MM.1S (cell line): ENCODE results near the gene PORCN.

Experiments used
- DNase-seq: peaks from one replicate; pipeline ENCODE4 v3.0.0-alpha.2; 2015
- H2AFZ ChIP-seq: fragments of 300-600 bp; sonication (generic); 2 replicates; pipeline ENCODE4 v1.6.0; 2016; ENCODE audit warnings: antibody characterized with exemption, low read length
- H3F3A ChIP-seq: fragments of 300-600 bp; sonication (generic); 2 replicates; pipeline ENCODE4 v1.6.1; 2016; ENCODE audit warnings: mild to moderate bottlenecking, antibody characterized with exemption, low read length, moderate library complexity, mixed read lengths; ENCODE audit not compliant: insufficient read depth
- H3K27ac ChIP-seq: fragments of 300-600 bp; sonication (generic); 2 replicates; pipeline ENCODE4 v1.5.1; 2016; ENCODE audit warnings: mild to moderate bottlenecking, low read length
- H3K27me3 ChIP-seq: fragments of 300-600 bp; sonication (generic); replicated peaks from 2 replicates; pipeline ENCODE4 v1.6.0; 2016; ENCODE audit warnings: low read length; ENCODE audit not compliant: insufficient read depth
- H3K36me3 ChIP-seq: fragments of 300-600 bp; sonication (generic); replicated peaks from 2 replicates; pipeline ENCODE4 v1.6.1; 2016; ENCODE audit warnings: mild to moderate bottlenecking, low read length, mixed read lengths; ENCODE audit not compliant: insufficient read depth
- H3K4me1 ChIP-seq: fragments of 300-600 bp; sonication (generic); 2 replicates; pipeline ENCODE4 v1.6.1; 2016; ENCODE audit warnings: low read length, mixed read lengths
- H3K4me2 ChIP-seq: fragments of 300-600 bp; sonication (generic); 2 replicates; pipeline ENCODE4 v1.6.0; 2016; ENCODE audit warnings: low read depth, low read length
- H3K4me3 ChIP-seq: fragments of 300-600 bp; sonication (generic); 2 replicates; pipeline ENCODE4 v1.5.1; 2016; ENCODE audit warnings: low read length, mixed read lengths
- H3K79me2 ChIP-seq: fragments of 300-600 bp; sonication (generic); 2 replicates; pipeline ENCODE4 v1.6.1; 2016; ENCODE audit warnings: mixed run types, low read length, mixed read lengths
- H3K9ac ChIP-seq: fragments of 300-600 bp; sonication (generic); 2 replicates; pipeline ENCODE4 v1.6.1; 2016; ENCODE audit warnings: low read length, mixed read lengths
- H3K9me2 ChIP-seq: fragments of 300-600 bp; sonication (generic); replicated peaks from 2 replicates; pipeline ENCODE4 v1.6.1; 2016; ENCODE audit warnings: mild to moderate bottlenecking, low read length, mixed read lengths; ENCODE audit not compliant: insufficient read depth
- H3K9me3 ChIP-seq: fragments of 300-600 bp; sonication (generic); replicated peaks from 2 replicates; pipeline ENCODE4 v1.6.1; 2016; ENCODE audit warnings: mild to moderate bottlenecking, low read length, mixed read lengths; ENCODE audit not compliant: insufficient read depth
- H4K20me1 ChIP-seq: fragments of 300-600 bp; sonication (generic); 2 replicates; pipeline ENCODE4 v1.6.1; 2016; ENCODE audit warnings: mild to moderate bottlenecking, low read length, moderate library complexity, mixed read lengths; ENCODE audit not compliant: insufficient read depth
- EZH2 ChIP-seq: fragments of 300-600 bp; sonication (generic); optimal IDR thresholded peaks from 2 replicates; pipeline ENCODE3; 2017; ENCODE audit warnings: low read depth, mild to moderate bottlenecking, antibody characterized with exemption, low read length, mixed read lengths
- EZH2phosphoT487 ChIP-seq: fragments of 300-600 bp; sonication (generic); IDR thresholded peaks from 2 replicates; pipeline ENCODE4 v1.6.1; 2018; ENCODE audit warnings: antibody characterized with exemption, low read length
- TF ChIP-seq, protein P1 (sequence below): fragments of 300-600 bp; sonication (generic); IDR thresholded peaks from 2 replicates; pipeline ENCODE4 v1.5.1; 2016; ENCODE audit warnings: antibody characterized with exemption, low read length, mixed read lengths

PORCN gene

DNA sequence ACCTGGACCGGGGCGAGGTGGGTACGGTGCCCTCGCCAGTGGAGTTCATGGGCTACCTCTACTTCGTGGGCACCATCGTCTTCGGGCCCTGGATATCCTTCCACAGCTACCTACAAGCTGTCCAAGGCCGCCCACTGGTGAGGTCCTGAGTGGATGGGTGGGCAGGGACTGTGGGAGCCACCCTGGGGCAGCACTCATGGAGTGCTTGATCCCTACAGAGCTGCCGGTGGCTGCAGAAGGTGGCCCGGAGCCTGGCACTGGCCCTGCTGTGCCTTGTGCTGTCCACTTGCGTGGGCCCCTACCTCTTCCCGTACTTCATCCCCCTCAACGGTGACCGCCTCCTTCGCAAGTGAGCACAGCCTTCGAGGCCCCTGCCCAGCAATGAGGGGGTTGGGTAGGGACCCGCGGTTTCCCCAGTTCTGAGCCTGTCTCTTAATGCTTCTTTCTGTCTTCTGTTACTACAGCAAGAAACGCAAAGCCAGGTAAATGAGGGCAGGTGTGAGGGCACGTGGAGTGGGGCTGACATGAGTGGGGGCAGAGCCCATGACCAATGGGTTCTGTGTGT lies 3.7 kb downstream of the PORCN start:
- H3K27me3 ChIP-seq: no peaks in the 10 kb centered on the region
- DNase-seq: no peak
- no peak overlapping the region for H3K4me3 ChIP-seq
- no peaks in the 10 kb centered on the region for H3F3A ChIP-seq
- no peaks in the 10 kb centered on the region for H3K36me3 ChIP-seq
- no peaks in the 10 kb centered on the region for H3K9me2 ChIP-seq
- H4K20me1 ChIP-seq: no peaks in the 10 kb centered on the region
- no peak overlapping the region for H3K4me2 ChIP-seq
- H3K27ac ChIP-seq: no peak overlapping the region
- H3K9ac ChIP-seq: no peak overlapping the region
- H3K4me1 ChIP-seq: no peaks in the 10 kb centered on the region
- TF ChIP-seq, protein P1, sequence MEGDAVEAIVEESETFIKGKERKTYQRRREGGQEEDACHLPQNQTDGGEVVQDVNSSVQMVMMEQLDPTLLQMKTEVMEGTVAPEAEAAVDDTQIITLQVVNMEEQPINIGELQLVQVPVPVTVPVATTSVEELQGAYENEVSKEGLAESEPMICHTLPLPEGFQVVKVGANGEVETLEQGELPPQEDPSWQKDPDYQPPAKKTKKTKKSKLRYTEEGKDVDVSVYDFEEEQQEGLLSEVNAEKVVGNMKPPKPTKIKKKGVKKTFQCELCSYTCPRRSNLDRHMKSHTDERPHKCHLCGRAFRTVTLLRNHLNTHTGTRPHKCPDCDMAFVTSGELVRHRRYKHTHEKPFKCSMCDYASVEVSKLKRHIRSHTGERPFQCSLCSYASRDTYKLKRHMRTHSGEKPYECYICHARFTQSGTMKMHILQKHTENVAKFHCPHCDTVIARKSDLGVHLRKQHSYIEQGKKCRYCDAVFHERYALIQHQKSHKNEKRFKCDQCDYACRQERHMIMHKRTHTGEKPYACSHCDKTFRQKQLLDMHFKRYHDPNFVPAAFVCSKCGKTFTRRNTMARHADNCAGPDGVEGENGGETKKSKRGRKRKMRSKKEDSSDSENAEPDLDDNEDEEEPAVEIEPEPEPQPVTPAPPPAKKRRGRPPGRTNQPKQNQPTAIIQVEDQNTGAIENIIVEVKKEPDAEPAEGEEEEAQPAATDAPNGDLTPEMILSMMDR: no peak
- TF ChIP-seq EZH2phosphoT487: no peak
- no peak for TF ChIP-seq EZH2
- no peak overlapping the region for H2AFZ ChIP-seq
- H3K9me3 ChIP-seq: no peaks in the 10 kb centered on the region
- no peaks in the 10 kb centered on the region for H3K79me2 ChIP-seq

DNA sequence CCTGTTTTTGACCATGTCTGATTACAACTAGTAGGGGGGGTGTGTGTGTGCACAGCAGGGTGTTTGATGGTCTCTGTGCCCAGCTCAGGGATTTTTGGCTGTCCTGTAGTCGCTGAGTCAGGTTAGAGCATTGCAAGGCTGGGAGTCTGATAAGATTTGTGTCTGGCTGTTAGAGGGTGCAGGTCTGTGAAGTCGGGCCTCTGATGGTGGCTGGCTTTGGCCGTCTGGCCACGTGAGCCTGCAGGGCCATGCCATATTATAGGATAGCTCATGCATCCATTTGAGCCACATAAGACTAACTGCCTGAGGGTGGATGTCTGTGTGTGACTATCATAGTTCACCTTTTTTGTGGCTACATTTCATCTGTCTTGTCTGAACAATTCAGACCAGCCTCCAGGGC lies 4.9 kb downstream of the PORCN start:
- Histone ChIP-seq H2AFZ (no peak overlapping the region), H3K4me2 (no peak overlapping the region), H3K36me3 (no peaks in the 10 kb centered on the region), H3K9me2 (no peaks in the 10 kb centered on the region), H3K79me2 (no peaks in the 10 kb centered on the region), H3K4me1 (no peaks in the 10 kb centered on the region), H3K9ac (no peak overlapping the region), H3K4me3 (no peak overlapping the region), H3F3A (no peaks in the 10 kb centered on the region), H4K20me1 (no peaks in the 10 kb centered on the region), H3K27me3 (no peaks in the 10 kb centered on the region), H3K9me3 (no peaks in the 10 kb centered on the region), H3K27ac (no peak overlapping the region)
- no peak for DNase-seq
- TF ChIP-seq EZH2phosphoT487 (no peak), EZH2 (no peak)
- TF ChIP-seq, protein P1: no peak

DNA sequence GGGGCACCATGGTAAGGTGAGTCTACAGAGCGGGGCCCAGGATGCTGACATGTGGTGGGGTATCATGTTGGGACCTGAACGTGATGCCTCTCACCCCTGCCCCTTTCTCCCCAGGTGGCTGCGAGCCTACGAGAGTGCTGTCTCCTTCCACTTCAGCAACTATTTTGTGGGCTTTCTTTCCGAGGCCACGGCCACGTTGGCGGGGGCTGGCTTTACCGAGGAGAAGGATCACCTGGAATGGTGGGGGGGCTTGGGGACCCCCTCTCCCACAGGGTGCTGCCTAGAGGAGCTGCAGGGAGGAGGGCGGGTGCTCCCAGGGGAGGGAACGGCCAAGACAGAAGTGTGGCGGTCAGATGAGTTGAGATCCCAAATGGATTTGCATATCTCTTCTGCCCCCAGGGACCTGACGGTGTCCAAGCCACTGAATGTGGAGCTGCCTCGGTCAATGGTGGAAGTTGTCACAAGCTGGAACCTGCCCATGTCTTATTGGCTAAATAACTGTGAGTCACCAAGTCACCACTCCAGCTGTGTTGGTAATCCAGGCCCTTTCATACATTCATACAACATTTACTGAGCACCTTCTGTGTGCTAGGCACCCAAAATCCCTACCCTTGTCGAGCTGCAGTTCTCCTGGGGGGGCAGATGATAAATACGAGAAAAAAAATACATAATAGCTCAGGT lies 5.5 kb downstream of the PORCN start:
- no peaks in the 10 kb centered on the region for H3K36me3 ChIP-seq
- H3K79me2 ChIP-seq: no peaks in the 10 kb centered on the region
- no peaks in the 10 kb centered on the region for H3K9me3 ChIP-seq
- H3K4me2 ChIP-seq: no peak overlapping the region
- H3K27ac ChIP-seq: no peak overlapping the region
- no peaks in the 10 kb centered on the region for H3K9me2 ChIP-seq
- no peak overlapping the region for H3K4me3 ChIP-seq
- H3K27me3 ChIP-seq: no peaks in the 10 kb centered on the region
- DNase-seq: no peak
- no peaks in the 10 kb centered on the region for H3K4me1 ChIP-seq
- no peak overlapping the region for H2AFZ ChIP-seq
- H3F3A ChIP-seq: no peaks in the 10 kb centered on the region
- H3K9ac ChIP-seq: no peak overlapping the region
- no peaks in the 10 kb centered on the region for H4K20me1 ChIP-seq
- TF ChIP-seq EZH2 (no peak), EZH2phosphoT487 (no peak)

DNA sequence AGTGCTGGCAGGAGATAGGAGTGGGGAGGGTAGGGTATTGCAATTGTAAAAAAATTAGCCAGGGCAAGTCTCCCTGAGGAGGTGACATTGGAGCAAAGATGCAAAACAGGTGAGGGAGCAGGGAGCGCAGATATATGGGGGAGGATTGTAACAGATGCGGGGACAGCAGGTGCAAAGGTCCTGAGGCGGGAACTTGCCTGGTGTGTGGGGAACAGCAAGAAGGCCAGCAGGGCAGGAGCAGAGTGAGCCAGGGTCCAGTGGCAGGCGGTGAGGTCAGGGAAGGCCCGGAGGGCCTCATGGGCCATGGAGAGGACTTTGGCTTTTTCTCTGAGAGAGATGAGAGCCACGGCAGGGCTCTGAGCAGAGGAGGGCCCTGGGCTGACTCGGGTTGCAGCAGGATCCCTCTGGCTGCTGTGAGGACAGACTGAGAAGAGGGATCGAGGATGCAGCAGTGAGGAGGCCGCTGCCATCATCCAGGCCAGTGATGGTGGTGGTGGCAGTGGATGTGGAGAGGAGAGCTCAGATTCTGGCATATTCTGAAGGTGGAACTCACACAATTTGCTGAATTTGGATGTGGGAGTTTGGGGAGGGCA lies 6.2 kb downstream of the PORCN start:
- Histone ChIP-seq H3K9ac (no peak overlapping the region), H3K4me3 (no peak overlapping the region), H2AFZ (no peak overlapping the region), H3K36me3 (no peaks in the 10 kb centered on the region), H3K4me2 (no peak overlapping the region), H3K27me3 (no peaks in the 10 kb centered on the region), H3K9me3 (no peaks in the 10 kb centered on the region), H3K9me2 (no peaks in the 10 kb centered on the region), H4K20me1 (no peaks in the 10 kb centered on the region), H3K27ac (no peak overlapping the region), H3F3A (no peaks in the 10 kb centered on the region), H3K4me1 (no peaks in the 10 kb centered on the region), H3K79me2 (no peaks in the 10 kb centered on the region)
- no peak for TF ChIP-seq EZH2
- TF ChIP-seq EZH2phosphoT487: no peak
- TF ChIP-seq, protein P1: no peak
- DNase-seq: no peak
